ENCODE data around the gene PIGU.

GRCh38 chr20:34607066-34607465, 69.8 kb downstream of the PIGU start:
- TF ChIP-seq CTCF (IDR thresholded peaks at IDR 0.05), result no peak
- TF ChIP-seq POLR2A (IDR thresholded peaks at IDR 0.05), result no peak

Data from heart left ventricle (tissue), 13 donors.